Measurements from ENCODE around the gene IGFL3. TPM values are rescaled to one million over a fixed set of nuclear protein-coding genes. Genes with fewer than 3 reads are reported as not detected.

IGFL3 gene
- total and polyA plus RNA-seq, 9 of the 15 experiments (the other 6 are each of a cell fraction or from before 2014, with no cell fraction given): not detected

DNA sequence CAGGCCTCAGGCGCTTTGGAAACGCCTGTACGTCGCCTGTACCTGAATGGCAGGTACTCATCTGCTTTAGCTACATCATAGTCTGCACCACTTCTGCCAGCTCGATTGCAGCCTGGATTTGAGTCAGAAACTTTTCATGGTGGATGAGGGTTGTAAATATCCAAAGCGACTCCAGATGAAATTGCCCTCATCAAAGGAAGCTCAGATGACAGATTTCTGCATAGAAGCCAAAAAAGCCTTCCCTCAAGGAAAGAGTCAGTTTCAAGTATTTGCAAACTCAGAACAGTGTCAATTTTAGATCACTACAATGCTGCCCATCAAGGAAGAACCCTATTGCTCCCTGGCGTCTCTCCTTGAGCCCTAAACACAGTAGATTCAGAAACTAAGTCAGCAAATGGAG is 44.9 kb downstream of the IGFL3 start (continued):
- TF ChIP-seq, protein P1, sequence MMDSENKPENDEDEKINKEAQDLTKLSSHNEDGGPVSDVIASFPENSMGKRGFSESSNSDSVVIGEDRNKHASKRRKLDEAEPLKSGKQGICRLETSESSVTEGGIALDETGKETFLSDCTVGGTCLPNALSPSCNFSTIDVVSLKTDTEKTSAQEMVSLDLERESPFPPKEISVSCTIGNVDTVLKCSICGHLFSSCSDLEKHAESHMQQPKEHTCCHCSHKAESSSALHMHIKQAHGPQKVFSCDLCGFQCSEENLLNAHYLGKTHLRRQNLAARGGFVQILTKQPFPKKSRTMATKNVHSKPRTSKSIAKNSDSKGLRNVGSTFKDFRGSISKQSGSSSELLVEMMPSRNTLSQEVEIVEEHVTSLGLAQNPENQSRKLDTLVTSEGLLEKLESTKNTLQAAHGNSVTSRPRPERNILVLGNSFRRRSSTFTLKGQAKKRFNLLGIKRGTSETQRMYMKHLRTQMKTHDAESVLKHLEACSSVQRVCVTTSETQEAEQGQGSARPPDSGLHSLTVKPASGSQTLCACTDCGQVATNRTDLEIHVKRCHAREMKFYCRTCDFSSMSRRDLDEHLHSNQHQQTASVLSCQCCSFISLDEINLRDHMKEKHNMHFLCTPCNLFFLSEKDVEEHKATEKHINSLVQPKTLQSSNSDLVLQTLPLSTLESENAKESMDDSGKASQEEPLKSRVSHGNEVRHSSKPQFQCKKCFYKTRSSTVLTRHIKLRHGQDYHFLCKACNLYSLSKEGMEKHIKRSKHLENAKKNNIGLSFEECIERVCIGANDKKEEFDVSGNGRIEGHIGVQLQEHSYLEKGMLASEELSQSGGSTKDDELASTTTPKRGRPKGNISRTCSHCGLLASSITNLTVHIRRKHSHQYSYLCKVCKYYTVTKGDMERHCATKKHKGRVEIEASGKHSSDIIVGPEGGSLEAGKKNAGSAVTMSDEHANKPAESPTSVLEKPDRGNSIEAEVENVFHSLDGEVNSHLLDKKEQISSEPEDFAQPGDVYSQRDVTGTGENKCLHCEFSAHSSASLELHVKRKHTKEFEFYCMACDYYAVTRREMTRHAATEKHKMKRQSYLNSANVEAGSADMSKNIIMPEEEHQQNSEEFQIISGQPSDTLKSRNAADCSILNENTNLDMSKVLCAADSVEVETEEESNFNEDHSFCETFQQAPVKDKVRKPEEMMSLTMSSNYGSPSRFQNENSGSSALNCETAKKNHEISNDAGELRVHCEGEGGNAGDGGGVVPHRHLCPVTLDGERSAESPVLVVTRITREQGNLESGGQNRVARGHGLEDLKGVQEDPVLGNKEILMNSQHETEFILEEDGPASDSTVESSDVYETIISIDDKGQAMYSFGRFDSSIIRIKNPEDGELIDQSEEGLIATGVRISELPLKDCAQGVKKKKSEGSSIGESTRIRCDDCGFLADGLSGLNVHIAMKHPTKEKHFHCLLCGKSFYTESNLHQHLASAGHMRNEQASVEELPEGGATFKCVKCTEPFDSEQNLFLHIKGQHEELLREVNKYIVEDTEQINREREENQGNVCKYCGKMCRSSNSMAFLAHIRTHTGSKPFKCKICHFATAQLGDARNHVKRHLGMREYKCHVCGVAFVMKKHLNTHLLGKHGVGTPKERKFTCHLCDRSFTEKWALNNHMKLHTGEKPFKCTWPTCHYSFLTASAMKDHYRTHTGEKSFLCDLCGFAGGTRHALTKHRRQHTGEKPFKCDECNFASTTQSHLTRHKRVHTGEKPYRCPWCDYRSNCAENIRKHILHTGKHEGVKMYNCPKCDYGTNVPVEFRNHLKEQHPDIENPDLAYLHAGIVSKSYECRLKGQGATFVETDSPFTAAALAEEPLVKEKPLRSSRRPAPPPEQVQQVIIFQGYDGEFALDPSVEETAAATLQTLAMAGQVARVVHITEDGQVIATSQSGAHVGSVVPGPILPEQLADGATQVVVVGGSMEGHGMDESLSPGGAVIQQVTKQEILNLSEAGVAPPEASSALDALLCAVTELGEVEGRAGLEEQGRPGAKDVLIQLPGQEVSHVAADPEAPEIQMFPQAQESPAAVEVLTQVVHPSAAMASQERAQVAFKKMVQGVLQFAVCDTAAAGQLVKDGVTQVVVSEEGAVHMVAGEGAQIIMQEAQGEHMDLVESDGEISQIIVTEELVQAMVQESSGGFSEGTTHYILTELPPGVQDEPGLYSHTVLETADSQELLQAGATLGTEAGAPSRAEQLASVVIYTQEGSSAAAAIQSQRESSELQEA (IDR thresholded peaks at IDR 0.05; ENCODE audit: low read depth): no peak

All from K562 (cell line).